Subcutaneous adipose tissue (tissue), 4 donors: ENCODE measurements around the gene CHKA. TPM values are rescaled to one million over a fixed set of nuclear protein-coding genes. Genes with fewer than 3 reads are reported as not detected.

Experiments
- total RNA-seq, 4 donors: library from RNA; depleted of rRNA; stranded (reverse); fragments of >200 nt; gene quantifications; one replicate each; pipeline ENCODE4 v1.1.0, GENCODE V29; 2016
- TF ChIP-seq, protein P1 (sequence below): fragments of 450-650 bp; IDR thresholded peaks from one replicate; pipeline ENCODE4 v1.5.1; 2016; ENCODE audit warnings: low read depth, mild to moderate bottlenecking, control low read depth, antibody characterized with exemption, moderate library complexity

CHKA gene
- total RNA-seq, 4 donors from 2014 or later = 50.2 to 78.7 (median 59.6) TPM

DNA sequence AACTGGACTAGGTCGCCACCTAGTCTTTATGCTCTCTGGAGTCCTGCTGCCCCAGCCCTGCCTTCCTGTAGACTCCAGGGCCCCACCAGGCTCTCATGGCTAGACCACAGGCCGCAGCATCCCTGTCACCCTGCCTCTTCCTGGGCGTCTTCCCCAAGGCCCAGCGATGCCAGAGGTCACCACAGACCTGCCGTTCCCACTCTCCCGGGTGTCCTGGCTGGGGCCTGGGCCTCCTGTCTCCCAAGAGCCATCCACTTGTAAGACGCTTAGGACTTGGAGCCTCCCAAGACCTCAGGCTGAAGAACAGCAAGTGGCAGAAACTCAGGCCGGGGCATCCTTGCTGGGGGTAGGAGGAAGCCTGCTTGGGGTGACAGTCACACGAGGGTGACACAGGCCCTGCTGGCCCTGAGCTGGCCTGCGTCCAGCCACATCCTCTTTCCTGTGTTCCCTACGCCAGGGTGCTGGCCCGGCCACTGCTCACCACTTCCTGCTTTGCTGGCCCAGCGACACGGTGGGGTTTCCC is 84.4 kb downstream of the CHKA start:
- TF ChIP-seq, protein P1, sequence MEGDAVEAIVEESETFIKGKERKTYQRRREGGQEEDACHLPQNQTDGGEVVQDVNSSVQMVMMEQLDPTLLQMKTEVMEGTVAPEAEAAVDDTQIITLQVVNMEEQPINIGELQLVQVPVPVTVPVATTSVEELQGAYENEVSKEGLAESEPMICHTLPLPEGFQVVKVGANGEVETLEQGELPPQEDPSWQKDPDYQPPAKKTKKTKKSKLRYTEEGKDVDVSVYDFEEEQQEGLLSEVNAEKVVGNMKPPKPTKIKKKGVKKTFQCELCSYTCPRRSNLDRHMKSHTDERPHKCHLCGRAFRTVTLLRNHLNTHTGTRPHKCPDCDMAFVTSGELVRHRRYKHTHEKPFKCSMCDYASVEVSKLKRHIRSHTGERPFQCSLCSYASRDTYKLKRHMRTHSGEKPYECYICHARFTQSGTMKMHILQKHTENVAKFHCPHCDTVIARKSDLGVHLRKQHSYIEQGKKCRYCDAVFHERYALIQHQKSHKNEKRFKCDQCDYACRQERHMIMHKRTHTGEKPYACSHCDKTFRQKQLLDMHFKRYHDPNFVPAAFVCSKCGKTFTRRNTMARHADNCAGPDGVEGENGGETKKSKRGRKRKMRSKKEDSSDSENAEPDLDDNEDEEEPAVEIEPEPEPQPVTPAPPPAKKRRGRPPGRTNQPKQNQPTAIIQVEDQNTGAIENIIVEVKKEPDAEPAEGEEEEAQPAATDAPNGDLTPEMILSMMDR = no peak

DNA sequence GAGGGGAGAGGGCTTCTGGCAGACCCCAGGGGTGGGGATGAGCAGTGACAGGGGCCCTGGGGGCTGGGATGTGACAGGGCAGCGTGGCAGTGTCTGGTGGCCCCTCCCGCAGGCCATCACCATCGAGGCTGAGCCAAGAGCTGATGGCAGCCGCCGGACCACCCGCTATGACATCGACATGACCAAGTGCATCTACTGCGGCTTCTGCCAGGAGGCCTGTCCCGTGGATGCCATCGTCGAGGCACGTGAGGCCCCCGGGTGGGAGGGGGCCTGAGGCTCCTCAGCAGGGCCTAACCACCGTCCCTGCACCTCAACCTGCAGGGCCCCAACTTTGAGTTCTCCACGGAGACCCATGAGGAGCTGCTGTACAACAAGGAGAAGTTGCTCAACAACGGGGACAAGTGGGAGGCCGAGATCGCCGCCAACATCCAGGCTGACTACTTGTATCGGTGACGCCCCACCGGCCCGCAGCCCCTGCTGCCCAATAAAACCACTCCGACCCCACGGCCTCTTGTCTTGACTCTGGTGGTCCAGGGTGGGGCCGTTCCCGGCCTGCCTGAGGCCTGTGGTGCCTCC is 85.0 kb downstream of the CHKA start:
- TF ChIP-seq, protein P1 = no peak

- TF ChIP-seq, protein P1 = no peak
Measured at GRCh38 chr11:68035266-68035876, 85.8 kb downstream of the CHKA start.

GRCh38 chr11:68033708-68034045 is 87.5 kb downstream of the CHKA start:
- TF ChIP-seq, protein P1 = no peak

GRCh38 chr11:68032997-68033707 is 88.0 kb downstream of the CHKA start:
- TF ChIP-seq, protein P1 = no peak

GRCh38 chr11:68032003-68032402 is 89.2 kb downstream of the CHKA start:
- TF ChIP-seq, protein P1 = no peak

DNA sequence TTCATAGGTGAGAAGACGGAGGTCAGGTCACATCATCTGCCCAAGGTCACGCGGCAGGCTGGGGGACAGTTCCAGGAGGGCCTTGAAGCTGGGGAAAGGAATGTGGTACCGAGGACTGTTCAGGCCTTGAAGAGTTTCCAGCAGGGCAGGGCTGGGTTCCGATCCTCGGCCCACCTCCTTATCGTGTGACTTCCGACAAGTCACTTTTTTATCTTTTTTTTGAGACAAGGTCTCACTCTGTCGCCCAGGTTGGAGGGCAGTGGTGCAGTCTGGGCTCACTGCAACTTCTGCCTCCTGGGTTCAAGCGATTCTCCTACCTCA is 90.1 kb downstream of the CHKA start:
- TF ChIP-seq, protein P1 = no peak
